Endothelial cell of umbilical vein (primary cell): ENCODE data around the gene TUFT1. TPM values are rescaled to one million over a fixed set of nuclear protein-coding genes. Genes with fewer than 3 reads are reported as not detected.
A peak's percentile ranks its signal among the peaks of the same experiment; 100 is the strongest.

Source experiments
- BruUV-seq: library from RNA; stranded (reverse); fragments of 400-500 nt; replicated peaks from 2 replicates; lab custom pipeline; 2021; lab: Mats Ljungman, UMichigan
- CTCF ChIA-PET: fragments of 300-600, 350-600 bp; sonication (Branson Sonifier 250); formaldehyde crosslinking; loops from one replicate; lab custom pipeline; 2021; ENCODE audit warnings: antibody characterized with exemption, inconsistent platforms; lab: Charles Lee
- POLR2A ChIA-PET: fragments of 300-600, 350-600 bp; sonication (Branson Sonifier 250); formaldehyde crosslinking; loops from one replicate; lab custom pipeline; 2021; ENCODE audit warnings: antibody characterized with exemption, inconsistent platforms; lab: Charles Lee
- DNase-seq: peaks from one replicate; pipeline ENCODE4 v3.0.0-alpha.2; 2011; ENCODE audit warnings: low read depth, low spot score
- FAIRE-seq: peaks from 2 replicates; lab custom pipeline; 2011; peaks lifted over from hg19 to GRCh38; lab: Jason Lieb, UNC
- H2AFZ ChIP-seq: 2 replicates; pipeline ENCODE4 v1.6.0; 2012; ENCODE audit warnings: low read depth, low read length, control low read depth, inconsistent platforms
- H3K27ac ChIP-seq: 2 replicates; pipeline ENCODE4 v1.5.1; 2011; ENCODE audit warnings: low read depth, mild to moderate bottlenecking, control low read depth, low read length, moderate library complexity; ENCODE audit not compliant: insufficient read depth
- H3K27me3 ChIP-seq, 2 experiments: 2 replicates each; pipeline versions ENCODE4 v1.6.0 to v1.6.1; 2011; ENCODE audit warnings: low read length in 2 of 2, mixed read lengths in 1 of 2; ENCODE audit not compliant: control insufficient read depth in 2 of 2, insufficient read depth in 2 of 2
- H3K36me3 ChIP-seq, 2 experiments: 2 replicates in 1 of 2; 3 replicates in 1 of 2; pipeline ENCODE4 v1.5.1; 2011; ENCODE audit warnings: low read length in 2 of 2, mild to moderate bottlenecking in 1 of 2, moderate library complexity in 1 of 2; ENCODE audit not compliant: control insufficient read depth in 2 of 2, insufficient read depth in 2 of 2; ENCODE audit errors: extremely low read depth in 1 of 2
- H3K4me1 ChIP-seq: 3 replicates; pipeline ENCODE4 v1.5.1; 2011; ENCODE audit warnings: mild to moderate bottlenecking, low read length; ENCODE audit not compliant: control insufficient read depth, insufficient read depth; ENCODE audit errors: extremely low read depth
- H3K4me2 ChIP-seq: 2 replicates; pipeline ENCODE4 v1.6.1; 2011; ENCODE audit warnings: low read length, control low read depth, mixed read lengths; ENCODE audit not compliant: insufficient read depth
- H3K4me3 ChIP-seq, 3 experiments: fragments of 200-600 bp in 1 of 3; sonication (generic), shearing (Covaris generic) in 1 of 3; replicated peaks in 1 of 3; 2 replicates each; pipeline ENCODE4 v1.5.1; 2011 to 2016; ENCODE audit warnings: control low read depth in 3 of 3, low read length in 3 of 3, mild to moderate bottlenecking in 2 of 3, inconsistent platforms in 1 of 3, low read depth in 1 of 3, moderate library complexity in 1 of 3; ENCODE audit not compliant: insufficient read depth in 1 of 3
- H3K79me2 ChIP-seq: 2 replicates; pipeline ENCODE4 v1.6.0; 2012; ENCODE audit warnings: low read length, inconsistent platforms; ENCODE audit not compliant: control insufficient read depth, insufficient read depth
- H3K9ac ChIP-seq: replicated peaks from 2 replicates; pipeline ENCODE3; 2011; ENCODE audit warnings: low read length, control low read depth; ENCODE audit not compliant: insufficient read depth; ENCODE audit errors: extremely low read depth
- H3K9me1 ChIP-seq: replicated peaks from 3 replicates; pipeline ENCODE4 v1.6.0; 2011; ENCODE audit warnings: mild to moderate bottlenecking, low read length; ENCODE audit not compliant: control insufficient read depth, insufficient read depth; ENCODE audit errors: extremely low read depth
- H3K9me3 ChIP-seq: replicated peaks from 2 replicates; pipeline ENCODE4 v1.5.1; 2012; ENCODE audit warnings: low read length, inconsistent platforms; ENCODE audit not compliant: control insufficient read depth, insufficient read depth
- H4K20me1 ChIP-seq: replicated peaks from 2 replicates; pipeline ENCODE3; 2011; ENCODE audit warnings: mild to moderate bottlenecking, low read length; ENCODE audit not compliant: control insufficient read depth, insufficient read depth; ENCODE audit errors: extremely low read depth
- CTCF ChIP-seq, 2 donors: IDR thresholded peaks; 1 replicate in 1 of 2; 2 replicates in 1 of 2; pipeline ENCODE4 v1.5.1; 2011; ENCODE audit warnings: low read length in 2 of 2, mild to moderate bottlenecking in 2 of 2, moderate library complexity in 2 of 2, control low read depth in 1 of 2, inconsistent platforms in 1 of 2, low read depth in 1 of 2; ENCODE audit not compliant: insufficient read depth in 1 of 2; ENCODE audit errors: extremely low read depth in 1 of 2
- EZH2 ChIP-seq: IDR thresholded peaks from 2 replicates; pipeline ENCODE4 v1.6.1; 2012; ENCODE audit warnings: borderline replicate concordance, low read depth, mild to moderate bottlenecking, moderate library complexity, low read length, inconsistent platforms; ENCODE audit not compliant: severe bottlenecking
- FOS ChIP-seq: IDR thresholded peaks from 2 replicates; pipeline ENCODE4 v1.6.1; 2011; ENCODE audit warnings: mild to moderate bottlenecking, low read length, moderate library complexity, borderline replicate concordance; ENCODE audit not compliant: insufficient read depth
- GATA2 ChIP-seq: IDR thresholded peaks from 2 replicates; pipeline ENCODE4 v1.7.0; 2011; ENCODE audit warnings: low read depth, mild to moderate bottlenecking, moderate library complexity, mixed read lengths, low read length; ENCODE audit not compliant: insufficient read length, insufficient read depth
- JUN ChIP-seq: IDR thresholded peaks from 2 replicates; pipeline ENCODE4 v1.6.1; 2011; ENCODE audit warnings: borderline replicate concordance, low read depth; ENCODE audit not compliant: insufficient read length, insufficient read depth
- MAX ChIP-seq: IDR thresholded peaks from 2 replicates; pipeline ENCODE4 v1.6.1; 2011; ENCODE audit not compliant: insufficient read depth, insufficient read length
- MYC ChIP-seq: IDR thresholded peaks from one replicate; pipeline ENCODE4 v1.6.1; 2011; ENCODE audit warnings: mild to moderate bottlenecking, low read depth, low read length
- POLR2A ChIP-seq: IDR thresholded peaks from 2 replicates; pipeline ENCODE4 v1.6.1; 2012; ENCODE audit warnings: low read depth, mild to moderate bottlenecking, control low read depth, low read length
- POLR2AphosphoS5 ChIP-seq: IDR thresholded peaks from 2 replicates; pipeline ENCODE4 v1.6.1; 2012; ENCODE audit warnings: low read depth, mild to moderate bottlenecking, control low read depth, low read length, moderate library complexity; ENCODE audit not compliant: insufficient read depth
- dilution Hi-C: fragments of 300-500 bp; cut with MboI; formaldehyde crosslinking; loops from one replicate; pipeline ENCODE4 v1.15.0; 2019; ENCODE audit warnings: low sequenced_read_pairs; ENCODE audit not compliant: extremely low pct_ligation_motif_present
- intact Hi-C: fragments of 100-400 bp; cut with micrococcal nuclease; formaldehyde crosslinking; loops from one replicate; pipeline ENCODE4 v1.10.0; 2022
- polyA plus RNA-seq, 4 experiments: library from polyadenylated mRNA; depleted of rRNA in 3 of 4; stranded (reverse) in 3 of 4; unstranded in 1 of 4; fragments of >200 nt; gene quantifications; 2 replicates each; pipeline versions ENCODE4 v1.2.1 to v1.2.3, GENCODE V29; 2011 to 2012; ENCODE audit warnings: missing spikeins in 1 of 4
- total RNA-seq: library from RNA; stranded (reverse); gene quantifications from 2 replicates; pipeline ENCODE4 v1.2.3, GENCODE V29; 2021

Gene TUFT1
- total and polyA plus RNA-seq, 2 donors (not counting 3 experiments of a cell fraction or from before 2014, with no cell fraction given): 4.3 to 5.1 TPM

GRCh38 chr1:151593730-151594129, 53.6 kb downstream of the TUFT1 start:
- H3K27me3 ChIP-seq: no peaks in the 10 kb centered on the region
- H3K9me3 ChIP-seq: no peaks in the 10 kb centered on the region
- ChIA-PET POLR2A (no interaction called here), CTCF (interaction anchor here (0.8 to 1.8 kb wide), 14 partner anchors 11 to 243 kb away, joined by 3 to 8 read pairs (median 4); no protein-coding TSS in a partner anchor)
- TF ChIP-seq EZH2: no peak
- TF ChIP-seq MYC: no peak
- no peak for TF ChIP-seq CTCF (IDR thresholded peaks at IDR 0.05; ENCODE audit: extremely low read depth in 1 of 2, insufficient read depth in 1 of 2, low read depth in 1 of 2, low read length in 2 of 2)
- DNase-seq (no peak), FAIRE-seq (no peak)
- peak overlapping the region; percentile 38 for H3K4me2 ChIP-seq
- no peaks in the 10 kb centered on the region for H4K20me1 ChIP-seq
- no peak overlapping the region for H3K27ac ChIP-seq
- intact Hi-C loops: loop anchor here (1.0 to 5.0 kb wide), 6 partner anchors 51 to 408 kb away; partner anchors contain the start of gene TUFT1
- no peaks in the 10 kb centered on the region for H3K36me3 ChIP-seq
- no peaks in the 10 kb centered on the region for H3K79me2 ChIP-seq
- dilution Hi-C loops: no loop called here
- no peak overlapping the region for H3K4me3 ChIP-seq
- H3K9me1 ChIP-seq: no peaks in the 10 kb centered on the region
- H3K4me1 ChIP-seq: no peaks in the 10 kb centered on the region
- BruUV-seq: no TSS peak
- peak overlapping the region; percentile 55 for H2AFZ ChIP-seq
- H3K9ac ChIP-seq: no peak overlapping the region

GRCh38 chr1:151594143-151594625, 54.1 kb downstream of the TUFT1 start:
- FAIRE-seq (peak; percentile 59), DNase-seq (peak; percentile 51)
- H3K4me3 ChIP-seq: no peak overlapping the region
- no peaks in the 10 kb centered on the region for H3K9me3 ChIP-seq
- H3K9me1 ChIP-seq: no peaks in the 10 kb centered on the region
- POLR2A ChIA-PET: no interaction called here
- no peak overlapping the region for H3K9ac ChIP-seq
- H3K4me1 ChIP-seq: no peaks in the 10 kb centered on the region
- TF ChIP-seq FOS (no peak), MYC (no peak), CTCF (IDR thresholded peaks at IDR 0.05; ENCODE audit: extremely low read depth in 1 of 2, insufficient read depth in 1 of 2, low read depth in 1 of 2, low read length in 2 of 2) (peak; percentile 94 to 95), MAX (no peak), GATA2 (no peak), EZH2 (peak; percentile 35), JUN (no peak), POLR2A (no peak), POLR2AphosphoS5 (no peak)
- no TSS peak for BruUV-seq
- peak overlapping the region; percentile 55 for H2AFZ ChIP-seq
- no peak overlapping the region for H3K27ac ChIP-seq
- H3K27me3 ChIP-seq: no peaks in the 10 kb centered on the region
- no peaks in the 10 kb centered on the region for H3K79me2 ChIP-seq
- CTCF ChIA-PET: interaction anchor here (0.9 to 1.8 kb wide), 11 partner anchors 11 to 242 kb away, joined by 3 to 8 read pairs (median 4); no protein-coding TSS in a partner anchor
- H3K4me2 ChIP-seq: peak overlapping the region; percentile 38
- intact Hi-C loops (loop anchor here (1.0 to 5.0 kb wide), 6 partner anchors 52 to 407 kb away; partner anchors contain the start of gene TUFT1), dilution Hi-C loops (no loop called here)
- H4K20me1 ChIP-seq: no peaks in the 10 kb centered on the region
- H3K36me3 ChIP-seq: no peaks in the 10 kb centered on the region
